Activated naive CD8-positive, alpha-beta T cell treated with anti-CD3 and anti-CD28 coated beads, Interleukin-2, amount 50 U/mL, for 24 hours (primary cell): ENCODE results near the gene FBP2.
"Not testable (repeated sequence)": the region's sequence is repeated elsewhere in the genome, so short reads cannot be mapped to it uniquely, and the experiment has no call there.

ENCODE experiments used
- ATAC-seq: fragments of 150-1000 bp; cut with Tn5 transposase; one replicate; pipeline ENCODE4 v1.10.0; 2021
- DNase-seq: peaks from one replicate; pipeline ENCODE4 v3.0.0; 2021
- H3K27ac Mint-ChIP-seq: one replicate; pipeline ENCODE4 v1.8.0; 2021; ENCODE audit warnings: mild to moderate bottlenecking, mixed read lengths
- H3K27me3 Mint-ChIP-seq: one replicate; pipeline ENCODE4 v1.8.0; 2021; ENCODE audit warnings: mixed read lengths
- H3K36me3 Mint-ChIP-seq: one replicate; pipeline ENCODE4 v1.8.0; 2021; ENCODE audit warnings: low read depth, mixed read lengths
- H3K4me1 Mint-ChIP-seq: one replicate; pipeline ENCODE4 v1.8.0; 2021; ENCODE audit warnings: mixed read lengths
- H3K4me3 Mint-ChIP-seq: one replicate; pipeline ENCODE4 v1.8.0; 2021; ENCODE audit warnings: mild to moderate bottlenecking, moderate library complexity, mixed read lengths
- H3K9me3 Mint-ChIP-seq: one replicate; pipeline ENCODE4 v1.8.0; 2021; ENCODE audit warnings: mixed read lengths

FBP2 gene

GRCh38 chr9:94591876-94592275, 1.7 kb downstream of the FBP2 start:
- ATAC-seq (no peak), DNase-seq (no peak)
- H3K4me3 Mint-ChIP-seq, result no peak overlapping the region
- H3K36me3 Mint-ChIP-seq, result no peaks in the 10 kb centered on the region
- peaks cover 18% of the 10 kb centered on the region for H3K27me3 Mint-ChIP-seq
- peaks cover 3% of the 10 kb centered on the region for H3K4me1 Mint-ChIP-seq
- H3K9me3 Mint-ChIP-seq, result no peaks in the 10 kb centered on the region
- no peak overlapping the region for H3K27ac Mint-ChIP-seq

DNA sequence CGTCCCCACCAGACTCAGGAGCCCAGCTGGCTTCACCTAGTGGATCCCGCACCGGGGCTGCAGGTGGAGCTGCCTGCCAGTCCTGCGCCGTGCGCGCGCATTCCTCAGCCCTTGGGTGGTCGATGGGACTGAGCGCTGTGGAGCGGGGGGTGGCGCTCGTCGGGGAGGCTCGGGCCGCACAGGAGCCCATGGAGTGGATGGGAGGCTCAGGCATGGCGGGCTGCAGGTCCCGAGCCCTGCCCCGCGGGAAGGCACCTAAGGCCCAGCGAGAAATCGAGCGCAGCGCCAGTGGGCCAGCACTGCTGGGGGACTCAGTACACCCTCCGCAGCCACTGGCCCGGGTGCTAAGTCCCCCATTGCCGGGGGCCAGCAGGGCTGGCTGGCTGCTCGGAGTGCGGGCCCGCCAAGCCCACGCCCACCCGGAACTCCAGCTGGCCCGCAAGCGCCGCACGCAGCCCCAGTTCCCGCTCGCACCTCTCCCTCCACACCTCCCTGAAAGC, 2.5 kb downstream of the FBP2 start:
- H3K9me3 Mint-ChIP-seq, result not testable (repeated sequence)
- H3K27me3 Mint-ChIP-seq, result peaks cover 18% of the 10 kb centered on the region

DNA sequence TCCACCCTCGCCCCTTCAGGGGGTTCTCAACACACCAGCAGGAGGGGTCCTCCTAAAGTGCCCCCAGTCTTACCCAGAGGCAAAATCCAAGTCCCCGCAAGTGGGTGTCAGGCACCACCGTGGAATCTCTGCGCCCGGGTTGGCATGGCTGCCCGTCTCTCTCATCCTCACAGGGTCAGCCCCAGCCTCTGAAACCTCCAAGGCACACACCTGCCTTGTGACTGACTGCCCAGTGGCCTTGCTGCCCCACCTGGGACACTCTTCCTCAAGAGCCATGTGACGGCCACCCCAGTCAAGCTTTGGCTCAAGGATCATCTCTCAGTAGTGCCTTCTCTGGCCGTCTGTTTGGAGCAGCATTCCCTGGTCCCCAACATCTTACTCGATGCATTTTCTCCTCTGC, 4.9 kb downstream of the FBP2 start:
- no peaks in the 10 kb centered on the region for H3K36me3 Mint-ChIP-seq
- H3K9me3 Mint-ChIP-seq, result no peaks in the 10 kb centered on the region
- no peak for DNase-seq
- H3K27ac Mint-ChIP-seq, result no peak overlapping the region
- H3K4me1 Mint-ChIP-seq, result peaks cover 25% of the 10 kb centered on the region
- peaks cover 16% of the 10 kb centered on the region for H3K27me3 Mint-ChIP-seq
- H3K4me3 Mint-ChIP-seq, result no peak overlapping the region
- no peak for ATAC-seq

More for the DNA sequence above, 2.5 kb downstream of the FBP2 start:
- not testable (repeated sequence) for H3K36me3 Mint-ChIP-seq, ATAC-seq, H3K4me1 Mint-ChIP-seq, DNase-seq, H3K27ac Mint-ChIP-seq, H3K4me3 Mint-ChIP-seq

DNA sequence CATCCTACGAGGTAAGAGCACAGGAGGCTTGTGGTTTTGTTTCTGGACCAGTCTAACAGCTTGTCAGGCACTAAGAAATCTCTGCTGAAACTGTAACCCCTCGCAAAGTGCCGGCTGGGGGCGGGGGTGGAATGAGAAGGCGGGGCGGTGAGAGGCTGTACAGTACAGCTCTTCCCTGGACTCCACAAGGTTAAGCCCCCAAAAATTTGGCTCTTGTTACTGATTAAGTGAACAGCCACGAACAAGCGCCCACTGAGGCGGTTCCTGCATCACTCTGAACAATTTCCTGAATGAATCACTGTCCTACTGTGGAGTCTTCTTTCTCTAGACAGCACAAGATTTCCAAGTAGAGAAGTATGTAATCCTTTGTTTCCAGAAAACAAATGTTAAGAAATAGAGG, 6.8 kb downstream of the FBP2 start:
- H3K27ac Mint-ChIP-seq, result no peak overlapping the region
- no peaks in the 10 kb centered on the region for H3K9me3 Mint-ChIP-seq
- ATAC-seq (peak; percentile 30), DNase-seq (no peak)
- no peak overlapping the region for H3K4me3 Mint-ChIP-seq
- H3K4me1 Mint-ChIP-seq, result peaks cover 25% of the 10 kb centered on the region
- H3K27me3 Mint-ChIP-seq, result peaks cover 12% of the 10 kb centered on the region
- no peaks in the 10 kb centered on the region for H3K36me3 Mint-ChIP-seq

GRCh38 chr9:94586316-94586715, 7.3 kb downstream of the FBP2 start:
- no peaks in the 10 kb centered on the region for H3K9me3 Mint-ChIP-seq
- H3K4me3 Mint-ChIP-seq, result no peak overlapping the region
- peaks cover 12% of the 10 kb centered on the region for H3K27me3 Mint-ChIP-seq
- ATAC-seq (no peak), DNase-seq (no peak)
- H3K27ac Mint-ChIP-seq, result no peak overlapping the region
- H3K36me3 Mint-ChIP-seq, result no peaks in the 10 kb centered on the region
- H3K4me1 Mint-ChIP-seq, result peaks cover 25% of the 10 kb centered on the region

DNA sequence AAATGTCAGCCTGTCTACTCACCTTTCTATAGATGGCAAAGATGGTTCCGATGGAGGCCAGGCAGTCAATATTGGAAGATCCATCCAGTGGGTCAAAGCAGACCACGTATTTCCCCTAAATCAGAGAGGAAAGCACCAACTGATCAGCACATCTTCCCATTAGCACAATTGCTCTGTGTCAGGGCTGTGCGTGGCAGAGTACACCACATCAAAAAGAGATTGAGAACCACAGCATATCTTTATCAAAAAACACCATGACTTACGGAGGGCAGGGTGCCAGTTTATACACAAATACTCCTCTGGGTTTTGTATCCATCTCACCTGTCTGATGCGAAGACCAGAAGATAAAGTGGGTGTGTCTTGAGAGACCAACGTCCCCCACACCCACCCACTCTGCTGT, 9.1 kb downstream of the FBP2 start:
- ATAC-seq (peak; percentile 84), DNase-seq (peak; percentile 4)
- Mint-ChIP-seq H3K4me1 (peaks cover 25% of the 10 kb centered on the region), H3K27ac (peak overlapping the region; percentile 61), H3K4me3 (no peak overlapping the region), H3K36me3 (no peaks in the 10 kb centered on the region), H3K27me3 (peaks cover 12% of the 10 kb centered on the region), H3K9me3 (no peaks in the 10 kb centered on the region)

DNA sequence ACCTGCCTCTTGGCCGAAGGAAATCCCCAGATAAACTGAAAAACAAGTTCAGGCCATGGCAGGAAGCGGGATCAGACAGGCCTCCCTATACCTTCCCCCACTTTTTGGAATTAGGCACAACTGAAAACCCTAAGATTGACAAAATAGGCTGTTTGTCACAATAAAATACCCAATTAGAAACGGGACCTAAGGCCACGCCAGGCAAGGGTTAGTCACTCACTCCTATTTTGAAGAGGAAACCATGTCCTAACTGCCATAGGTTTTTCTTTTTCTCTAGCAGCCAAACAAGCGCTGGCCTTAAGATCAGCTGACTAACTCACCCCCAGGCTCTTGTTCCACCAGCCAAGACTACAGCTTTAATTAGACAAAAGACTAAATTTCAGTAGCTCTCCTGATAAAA, 11.9 kb downstream of the FBP2 start:
- Mint-ChIP-seq H3K9me3 (no peaks in the 10 kb centered on the region), H3K27ac (no peak overlapping the region), H3K4me1 (peaks cover 21% of the 10 kb centered on the region), H3K27me3 (peaks cover 4% of the 10 kb centered on the region), H3K36me3 (no peaks in the 10 kb centered on the region), H3K4me3 (no peak overlapping the region)
- ATAC-seq, result no peak
- DNase-seq, result no peak

DNA sequence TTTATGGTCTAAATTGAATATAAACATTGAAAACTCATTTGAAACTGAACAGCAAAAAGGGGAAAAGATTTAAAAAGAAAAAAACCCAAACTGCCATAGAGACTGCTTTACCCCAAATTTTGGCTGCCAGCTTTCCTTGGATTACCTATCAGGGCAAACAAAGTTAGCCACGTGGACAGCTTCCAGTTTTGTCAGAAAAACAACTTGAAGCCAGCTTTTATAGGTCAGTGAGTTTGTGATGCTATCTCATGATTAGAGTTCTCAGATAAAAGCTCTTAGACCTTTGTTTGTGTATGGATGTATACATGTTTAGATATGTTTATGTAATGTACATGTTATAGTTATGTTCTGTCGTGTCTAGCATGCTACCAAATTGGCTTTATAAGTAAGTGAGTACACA, 16.1 kb downstream of the FBP2 start:
- no peaks in the 10 kb centered on the region for H3K36me3 Mint-ChIP-seq
- no peak overlapping the region for H3K4me3 Mint-ChIP-seq
- H3K4me1 Mint-ChIP-seq, result no peaks in the 10 kb centered on the region
- ATAC-seq (no peak), DNase-seq (no peak)
- H3K9me3 Mint-ChIP-seq, result no peaks in the 10 kb centered on the region
- no peak overlapping the region for H3K27ac Mint-ChIP-seq
- H3K27me3 Mint-ChIP-seq, result peaks cover 10% of the 10 kb centered on the region

- Mint-ChIP-seq H3K4me1 (no peaks in the 10 kb centered on the region), H3K9me3 (no peaks in the 10 kb centered on the region), H3K36me3 (no peaks in the 10 kb centered on the region), H3K4me3 (no peak overlapping the region), H3K27me3 (peaks cover 15% of the 10 kb centered on the region), H3K27ac (no peak overlapping the region)
- ATAC-seq (no peak), DNase-seq (no peak)
These were observed 16.6 kb downstream of the FBP2 start for GRCh38 chr9:94577036-94577435.

GRCh38 chr9:94576131-94576530, 17.5 kb downstream of the FBP2 start:
- no peak for DNase-seq
- no peak overlapping the region for H3K4me3 Mint-ChIP-seq

GRCh38 chr9:94568972-94569712, 24.5 kb downstream of the FBP2 start:
- no peak for DNase-seq
- Mint-ChIP-seq H3K27me3 (peaks cover 14% of the 10 kb centered on the region), H3K9me3 (no peaks in the 10 kb centered on the region), H3K36me3 (no peaks in the 10 kb centered on the region), H3K4me3 (no peak overlapping the region), H3K27ac (no peak overlapping the region), H3K4me1 (no peaks in the 10 kb centered on the region)
- ATAC-seq, result no peak

More at GRCh38 chr9:94576131-94576530, 17.5 kb downstream of the FBP2 start:
- Mint-ChIP-seq H3K4me1 (no peaks in the 10 kb centered on the region), H3K27ac (no peak overlapping the region), H3K9me3 (no peaks in the 10 kb centered on the region), H3K36me3 (no peaks in the 10 kb centered on the region), H3K27me3 (peaks cover 16% of the 10 kb centered on the region)
- ATAC-seq, result no peak

- no peaks in the 10 kb centered on the region for H3K4me1 Mint-ChIP-seq
- no peaks in the 10 kb centered on the region for H3K9me3 Mint-ChIP-seq
- no peak overlapping the region for H3K4me3 Mint-ChIP-seq
- H3K27me3 Mint-ChIP-seq, result peaks cover 11% of the 10 kb centered on the region
- DNase-seq (no peak), ATAC-seq (no peak)
- H3K36me3 Mint-ChIP-seq, result no peaks in the 10 kb centered on the region
- no peak overlapping the region for H3K27ac Mint-ChIP-seq
These were observed 25.3 kb downstream of the FBP2 start for GRCh38 chr9:94568250-94568889.

- DNase-seq (no peak), ATAC-seq (no peak)
- no peak overlapping the region for H3K27ac Mint-ChIP-seq
- peaks cover 6% of the 10 kb centered on the region for H3K27me3 Mint-ChIP-seq
- H3K4me3 Mint-ChIP-seq, result no peak overlapping the region
- H3K36me3 Mint-ChIP-seq, result no peaks in the 10 kb centered on the region
- no peaks in the 10 kb centered on the region for H3K4me1 Mint-ChIP-seq
- no peaks in the 10 kb centered on the region for H3K9me3 Mint-ChIP-seq
These were observed 26.4 kb downstream of the FBP2 start for GRCh38 chr9:94567271-94567670.

DNA sequence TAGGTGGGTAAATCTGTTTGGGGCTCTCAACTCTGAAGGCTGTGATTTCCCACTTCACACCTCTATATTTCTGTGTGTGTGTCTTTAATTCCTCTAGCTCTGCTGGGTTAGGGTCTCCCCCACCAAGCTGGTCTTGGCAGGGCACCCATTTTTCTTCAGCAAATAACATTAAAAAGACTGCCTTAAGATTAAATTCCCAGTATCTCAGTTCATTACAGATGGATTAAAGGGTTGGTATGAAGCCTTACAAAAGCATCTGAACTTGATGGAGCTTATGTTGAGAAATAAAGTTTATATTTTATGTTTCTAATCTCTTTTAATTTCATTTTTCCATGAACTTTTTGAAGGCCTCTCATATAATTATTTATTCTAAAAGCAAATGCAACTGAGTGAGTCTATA, 27.1 kb downstream of the FBP2 start:
- DNase-seq (no peak), ATAC-seq (no peak)
- no peaks in the 10 kb centered on the region for H3K9me3 Mint-ChIP-seq
- H3K27me3 Mint-ChIP-seq, result peaks cover 5% of the 10 kb centered on the region
- H3K27ac Mint-ChIP-seq, result no peak overlapping the region
- H3K4me1 Mint-ChIP-seq, result peaks cover under 1% of the 10 kb centered on the region
- no peak overlapping the region for H3K4me3 Mint-ChIP-seq
- H3K36me3 Mint-ChIP-seq, result no peaks in the 10 kb centered on the region

DNA sequence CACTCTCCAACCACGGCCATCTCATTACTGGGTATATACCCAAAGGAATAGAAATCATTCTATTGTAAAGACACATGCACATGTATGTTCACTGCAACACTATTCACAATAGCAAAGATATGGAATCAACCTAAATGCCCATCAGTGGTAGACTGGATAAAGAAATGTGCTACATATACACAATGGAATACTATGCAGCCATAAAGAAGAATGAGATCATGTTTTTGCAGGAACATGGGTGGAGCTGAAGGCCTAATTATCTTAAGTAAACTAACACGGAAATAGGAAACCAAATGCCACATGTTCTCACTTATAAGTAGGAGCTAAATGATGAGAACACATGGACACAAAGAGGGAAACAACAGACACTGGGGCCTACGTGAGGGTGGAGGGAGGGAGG, 29.3 kb downstream of the FBP2 start:
- H3K27me3 Mint-ChIP-seq, H3K4me1 Mint-ChIP-seq, DNase-seq, H3K4me3 Mint-ChIP-seq, ATAC-seq, H3K9me3 Mint-ChIP-seq, H3K27ac Mint-ChIP-seq, H3K36me3 Mint-ChIP-seq: not testable (repeated sequence)
